Caco-2 (cell line): ENCODE measurements around the gene USP40. TPM values are rescaled to one million over a fixed set of nuclear protein-coding genes. Genes with fewer than 3 reads are reported as not detected.

Experiments used
- BruUV-seq: library from RNA; stranded (reverse); fragments of 400-500 nt; replicated peaks from 2 replicates; lab custom pipeline; 2021; lab: Mats Ljungman, UMichigan
- CTCF ChIA-PET: fragments of 300-600 bp; sonication (Branson Sonifier 250); formaldehyde crosslinking; loops from one replicate; lab custom pipeline; 2022; ENCODE audit warnings: antibody characterized with exemption; lab: Charles Lee
- POLR2A ChIA-PET: fragments of 300-600 bp; sonication (Branson Sonifier 250); formaldehyde crosslinking; loops from one replicate; lab custom pipeline; 2022; ENCODE audit warnings: antibody characterized with exemption; lab: Charles Lee
- DNase-seq, 2 experiments: peaks; one replicate each; pipeline versions ENCODE4 v3.0.0 to v3.0.0-alpha.2; 2020 to 2022
- H3K27me3 ChIP-seq: replicated peaks from 2 replicates; pipeline ENCODE4 v1.6.0; 2011; ENCODE audit warnings: low read length; ENCODE audit not compliant: control insufficient read depth, insufficient read depth
- H3K36me3 ChIP-seq: 2 replicates; pipeline ENCODE4 v1.5.1; 2011; ENCODE audit warnings: low read length; ENCODE audit not compliant: control insufficient read depth, insufficient read depth
- H3K4me1 ChIP-seq: fragments of 250-450 bp; sonication (Bioruptor Pico); 2 replicates; pipeline ENCODE4 v1.5.1; 2020; ENCODE audit warnings: mild to moderate bottlenecking
- H3K4me3 ChIP-seq: 2 replicates; pipeline ENCODE4 v1.5.1; 2011; ENCODE audit warnings: low read depth, mild to moderate bottlenecking, control low read depth, low read length
- H3K9me3 ChIP-seq: fragments of 250-450 bp; sonication (Bioruptor Pico); 2 replicates; pipeline ENCODE4 v1.5.1; 2020; ENCODE audit warnings: mild to moderate bottlenecking, moderate library complexity
- H3K27ac Mint-ChIP-seq: one replicate; pipeline ENCODE4 v1.8.0; 2022; ENCODE audit warnings: mixed read lengths; ENCODE audit not compliant: unreplicated experiment
- H3K27me3 Mint-ChIP-seq: one replicate; pipeline ENCODE4 v1.8.0; 2022; ENCODE audit warnings: mixed read lengths; ENCODE audit not compliant: insufficient read depth, unreplicated experiment
- H3K36me3 Mint-ChIP-seq: one replicate; pipeline ENCODE4 v1.8.0; 2022; ENCODE audit warnings: mild to moderate bottlenecking, mixed read lengths; ENCODE audit not compliant: insufficient read depth, unreplicated experiment
- H3K4me1 Mint-ChIP-seq: one replicate; pipeline ENCODE4 v1.8.0; 2022; ENCODE audit warnings: low read depth, mixed read lengths; ENCODE audit not compliant: unreplicated experiment
- H3K4me3 Mint-ChIP-seq: one replicate; pipeline ENCODE4 v1.8.0; 2022; ENCODE audit warnings: mild to moderate bottlenecking, moderate library complexity, mixed read lengths; ENCODE audit not compliant: unreplicated experiment
- H3K9me3 Mint-ChIP-seq: one replicate; pipeline ENCODE4 v1.8.0; 2022; ENCODE audit warnings: mixed read lengths; ENCODE audit not compliant: unreplicated experiment
- CTCF ChIP-seq, 2 experiments: fragments of 200-600 bp in 1 of 2; IDR thresholded peaks; 1 replicate in 1 of 2; 2 replicates in 1 of 2; pipeline versions ENCODE4 v1.5.1 to v1.8.0; 2011 to 2022; ENCODE audit warnings: antibody characterized with exemption in 1 of 2, control low read depth in 1 of 2, inconsistent platforms in 1 of 2, low read depth in 1 of 2, low read length in 1 of 2, mild to moderate bottlenecking in 1 of 2, moderate library complexity in 1 of 2; ENCODE audit not compliant: insufficient read depth in 1 of 2, severe bottlenecking in 1 of 2, unreplicated experiment in 1 of 2
- intact Hi-C: fragments of 100-400 bp; cut with micrococcal nuclease; formaldehyde crosslinking; loops from one replicate; pipeline ENCODE4 v1.10.0; 2022; ENCODE audit not compliant: unreplicated experiment
- total RNA-seq: library from RNA; stranded (reverse); gene quantifications from 2 replicates; pipeline ENCODE4 v1.2.3, GENCODE V29; 2022

USP40 gene
- total RNA-seq, 1 experiment from 2014 or later = 27.8 TPM

- POLR2A ChIA-PET = no interaction called here
- no peak for TF ChIP-seq CTCF (IDR thresholded peaks at IDR 0.05; ENCODE audit: insufficient read depth in 1 of 2, low read depth in 1 of 2, low read length in 1 of 2, severe bottlenecking in 1 of 2, unreplicated experiment in 1 of 2)
- Mint-ChIP-seq H3K4me3 (no peak overlapping the region), H3K4me1 (no peaks in the 10 kb centered on the region), H3K9me3 (no peaks in the 10 kb centered on the region), H3K36me3 (peaks cover 86% of the 10 kb centered on the region), H3K27me3 (no peaks in the 10 kb centered on the region), H3K27ac (no peak overlapping the region)
- H3K27me3 ChIP-seq = no peaks in the 10 kb centered on the region
- no TSS peak for BruUV-seq
- CTCF ChIA-PET = no interaction called here
- intact Hi-C loops = no loop called here
- H3K9me3 ChIP-seq = no peaks in the 10 kb centered on the region
- no peaks in the 10 kb centered on the region for H3K36me3 ChIP-seq
- H3K4me1 ChIP-seq = no peaks in the 10 kb centered on the region
- no peak overlapping the region for H3K4me3 ChIP-seq
- DNase-seq = no peak
These were observed 97.9 kb downstream of the USP40 start for GRCh38 chr2:233468741-233469110.

- Histone ChIP-seq H3K4me1 (no peaks in the 10 kb centered on the region), H3K9me3 (no peaks in the 10 kb centered on the region), H3K27me3 (no peaks in the 10 kb centered on the region), H3K36me3 (no peaks in the 10 kb centered on the region), H3K4me3 (no peak overlapping the region)
- CTCF ChIA-PET = no interaction called here
- H3K36me3 Mint-ChIP-seq = peaks cover 85% of the 10 kb centered on the region
- no peaks in the 10 kb centered on the region for H3K4me1 Mint-ChIP-seq
- intact Hi-C loops = no loop called here
- BruUV-seq = no TSS peak
- no peak for TF ChIP-seq CTCF (IDR thresholded peaks at IDR 0.05; ENCODE audit: insufficient read depth in 1 of 2, low read depth in 1 of 2, low read length in 1 of 2, severe bottlenecking in 1 of 2, unreplicated experiment in 1 of 2)
- H3K27me3 Mint-ChIP-seq = no peaks in the 10 kb centered on the region
- H3K27ac Mint-ChIP-seq = no peak overlapping the region
- no peaks in the 10 kb centered on the region for H3K9me3 Mint-ChIP-seq
- no peak overlapping the region for H3K4me3 Mint-ChIP-seq
- POLR2A ChIA-PET = no interaction called here
- no peak for DNase-seq
These were observed 98.4 kb downstream of the USP40 start for GRCh38 chr2:233468047-233468740.

- Mint-ChIP-seq H3K4me3 (no peak overlapping the region), H3K27ac (no peak overlapping the region), H3K27me3 (no peaks in the 10 kb centered on the region), H3K4me1 (no peaks in the 10 kb centered on the region), H3K36me3 (peaks cover 78% of the 10 kb centered on the region), H3K9me3 (no peaks in the 10 kb centered on the region)
- Histone ChIP-seq H3K4me3 (no peak overlapping the region), H3K36me3 (0 out of 2 replicates have a peak, but pooled peaks cover 2% of the 10 kb centered on the region), H3K9me3 (no peaks in the 10 kb centered on the region), H3K27me3 (no peaks in the 10 kb centered on the region), H3K4me1 (no peaks in the 10 kb centered on the region)
- POLR2A ChIA-PET = no interaction called here
- intact Hi-C loops = no loop called here
- TF ChIP-seq CTCF (IDR thresholded peaks at IDR 0.05; ENCODE audit: insufficient read depth in 1 of 2, low read depth in 1 of 2, low read length in 1 of 2, severe bottlenecking in 1 of 2, unreplicated experiment in 1 of 2) = no peak
- DNase-seq = no peak
- CTCF ChIA-PET = no interaction called here
- no TSS peak for BruUV-seq
These were observed 99.5 kb downstream of the USP40 start for GRCh38 chr2:233466991-233467603.
